BE2C (cell line): ENCODE results near the gene SPTLC2.

Experiments
- DNase-seq: peaks from one replicate; pipeline ENCODE4 v3.0.0-alpha.2; 2020
- H3K27me3 ChIP-seq: fragments of 250-450 bp; sonication (Bioruptor Pico); 2 replicates; pipeline ENCODE4 v1.5.1; 2020; ENCODE audit warnings: mild to moderate bottlenecking
- H3K36me3 ChIP-seq: fragments of 250-450 bp; sonication (Bioruptor Pico); 2 replicates; pipeline ENCODE4 v1.5.1; 2020; ENCODE audit warnings: mild to moderate bottlenecking
- H3K4me1 ChIP-seq: fragments of 250-450 bp; sonication (Bioruptor Pico); 2 replicates; pipeline ENCODE4 v1.5.1; 2020
- H3K4me3 ChIP-seq: 2 replicates; pipeline ENCODE4 v1.5.1; 2011; ENCODE audit warnings: low read depth, low read length
- H3K9me3 ChIP-seq: fragments of 250-450 bp; sonication (Bioruptor Pico); 2 replicates; pipeline ENCODE4 v1.5.1; 2020
- TF ChIP-seq, protein P1 (sequence below): IDR thresholded peaks from 2 replicates; pipeline ENCODE4 v1.5.1; 2012; ENCODE audit warnings: mild to moderate bottlenecking, low read depth, low read length

The SPTLC2 gene

GRCh38 chr14:77625360-77625759 lies 8.9 kb upstream of the SPTLC2 start:
- Histone ChIP-seq H3K4me1 (no peaks in the 10 kb centered on the region), H3K36me3 (no peaks in the 10 kb centered on the region), H3K9me3 (no peaks in the 10 kb centered on the region; the same call in 1 of the 2 replicates), H3K4me3 (no peak overlapping the region), H3K27me3 (no peaks in the 10 kb centered on the region)
- TF ChIP-seq, protein P1, sequence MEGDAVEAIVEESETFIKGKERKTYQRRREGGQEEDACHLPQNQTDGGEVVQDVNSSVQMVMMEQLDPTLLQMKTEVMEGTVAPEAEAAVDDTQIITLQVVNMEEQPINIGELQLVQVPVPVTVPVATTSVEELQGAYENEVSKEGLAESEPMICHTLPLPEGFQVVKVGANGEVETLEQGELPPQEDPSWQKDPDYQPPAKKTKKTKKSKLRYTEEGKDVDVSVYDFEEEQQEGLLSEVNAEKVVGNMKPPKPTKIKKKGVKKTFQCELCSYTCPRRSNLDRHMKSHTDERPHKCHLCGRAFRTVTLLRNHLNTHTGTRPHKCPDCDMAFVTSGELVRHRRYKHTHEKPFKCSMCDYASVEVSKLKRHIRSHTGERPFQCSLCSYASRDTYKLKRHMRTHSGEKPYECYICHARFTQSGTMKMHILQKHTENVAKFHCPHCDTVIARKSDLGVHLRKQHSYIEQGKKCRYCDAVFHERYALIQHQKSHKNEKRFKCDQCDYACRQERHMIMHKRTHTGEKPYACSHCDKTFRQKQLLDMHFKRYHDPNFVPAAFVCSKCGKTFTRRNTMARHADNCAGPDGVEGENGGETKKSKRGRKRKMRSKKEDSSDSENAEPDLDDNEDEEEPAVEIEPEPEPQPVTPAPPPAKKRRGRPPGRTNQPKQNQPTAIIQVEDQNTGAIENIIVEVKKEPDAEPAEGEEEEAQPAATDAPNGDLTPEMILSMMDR: no peak
- no peak for DNase-seq

GRCh38 chr14:77623201-77623600 lies 6.8 kb upstream of the SPTLC2 start:
- Histone ChIP-seq H3K9me3 (no peaks in the 10 kb centered on the region), H3K4me1 (no peaks in the 10 kb centered on the region), H3K4me3 (no peak overlapping the region), H3K27me3 (no peaks in the 10 kb centered on the region), H3K36me3 (no peaks in the 10 kb centered on the region)
- DNase-seq: no peak
- TF ChIP-seq, protein P1: no peak

GRCh38 chr14:77622366-77622961 lies 6.0 kb upstream of the SPTLC2 start:
- Histone ChIP-seq H3K27me3 (no peaks in the 10 kb centered on the region), H3K36me3 (no peaks in the 10 kb centered on the region), H3K4me3 (no peak overlapping the region), H3K9me3 (no peaks in the 10 kb centered on the region), H3K4me1 (no peaks in the 10 kb centered on the region)
- TF ChIP-seq, protein P1: no peak
- no peak for DNase-seq

GRCh38 chr14:77620222-77620870 lies 3.9 kb upstream of the SPTLC2 start:
- Histone ChIP-seq H3K9me3 (no peaks in the 10 kb centered on the region), H3K27me3 (no peaks in the 10 kb centered on the region), H3K4me3 (no peak overlapping the region), H3K36me3 (no peaks in the 10 kb centered on the region), H3K4me1 (no peaks in the 10 kb centered on the region)
- no peak for DNase-seq
- TF ChIP-seq, protein P1: no peak

DNA sequence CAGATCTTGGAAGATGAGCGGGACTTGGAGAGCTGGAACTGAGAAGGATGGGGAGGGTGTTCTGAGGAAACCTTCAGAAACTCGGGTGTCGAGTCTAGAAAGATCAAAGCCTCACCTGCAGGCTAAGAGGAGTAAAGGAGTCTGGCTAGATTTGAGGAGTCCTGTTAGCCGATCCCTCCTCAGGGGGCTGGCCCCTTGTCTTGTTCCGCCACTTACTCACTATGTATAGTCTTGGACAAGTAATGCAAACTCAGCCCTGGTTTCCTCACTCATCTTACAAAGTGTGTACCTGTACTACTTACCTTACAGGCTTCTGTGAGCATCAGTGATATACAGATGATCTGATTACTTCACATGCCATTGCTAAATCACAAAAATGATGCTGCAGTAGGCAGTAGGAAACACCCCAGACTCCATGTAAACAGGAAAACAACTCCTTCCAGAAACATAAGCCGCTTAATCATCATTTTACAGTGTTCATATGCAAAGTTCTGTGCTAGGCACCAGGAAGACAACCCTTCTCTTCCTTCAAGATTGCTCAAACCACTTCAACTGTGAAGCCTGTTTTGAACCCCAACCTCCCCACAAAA lies 2.0 kb upstream of the SPTLC2 start:
- Histone ChIP-seq H3K9me3 (no peaks in the 10 kb centered on the region), H3K4me3 (no peak overlapping the region), H3K27me3 (no peaks in the 10 kb centered on the region), H3K4me1 (peaks cover 3% of the 10 kb centered on the region; the same call in 1 of the 2 replicates), H3K36me3 (no peaks in the 10 kb centered on the region)
- DNase-seq: no peak
- TF ChIP-seq, protein P1: no peak

DNA sequence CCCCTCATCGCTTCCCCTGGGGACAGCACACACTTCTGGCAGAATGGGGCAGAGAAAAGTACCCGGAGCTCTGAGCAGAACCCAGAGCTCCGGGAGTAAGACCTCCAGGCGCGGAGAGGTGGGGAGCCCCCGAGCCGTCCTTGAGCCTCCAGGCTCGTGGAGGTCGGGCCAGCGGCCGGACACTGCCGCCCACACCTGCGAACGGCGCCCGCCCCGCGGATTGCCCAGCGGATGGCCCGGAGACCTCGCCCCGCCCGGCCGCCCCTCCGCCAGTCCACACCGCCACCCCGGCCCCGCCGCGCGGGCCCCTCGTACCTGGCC lies 344 bp downstream of the SPTLC2 start:
- H3K4me1 ChIP-seq: peaks cover 3% of the 10 kb centered on the region; the same call in 1 of the 2 replicates
- no peak for DNase-seq

More for the DNA sequence above, 344 bp downstream of the SPTLC2 start:
- Histone ChIP-seq H3K4me3 (peak overlapping the region; percentile 96), H3K27me3 (no peaks in the 10 kb centered on the region), H3K36me3 (no peaks in the 10 kb centered on the region), H3K9me3 (no peaks in the 10 kb centered on the region)
- TF ChIP-seq, protein P1: no peak
